GM12878 (cell line): Measurements from ENCODE around the gene BOD1L2.

Experiments
- BRCA1 ChIP-seq: IDR thresholded peaks from 2 replicates; pipeline ENCODE4 v1.6.1; 2011; ENCODE audit warnings: low read depth, low read length, improper control_type of control experiment
- CHD2 ChIP-seq: IDR thresholded peaks from 2 replicates; pipeline ENCODE4 v1.6.1; 2011; ENCODE audit warnings: low read depth, low read length, improper control_type of control experiment, borderline replicate concordance
- CHD4 ChIP-seq: fragments of 200-600 bp; sonication (generic); IDR thresholded peaks from 2 replicates; pipeline ENCODE4 v1.6.1; 2016; ENCODE audit warnings: mild to moderate bottlenecking
- CTCF ChIP-seq, 3 experiments: IDR thresholded peaks in 2 of 3; conservative IDR thresholded peaks in 1 of 3; 2 replicates each; pipeline ENCODE4 v1.5.1; 2011; ENCODE audit warnings: low read depth in 3 of 3, low read length in 3 of 3, mild to moderate bottlenecking in 3 of 3, control low read depth in 2 of 3, moderate library complexity in 2 of 3, inconsistent platforms in 1 of 3, mixed read lengths in 1 of 3; ENCODE audit not compliant: control insufficient read depth in 2 of 3, insufficient read depth in 1 of 3; ENCODE audit errors: extremely low read depth in 1 of 3
- EZH2 ChIP-seq: IDR thresholded peaks from 2 replicates; pipeline ENCODE4 v1.6.1; 2012; ENCODE audit warnings: low read depth, mild to moderate bottlenecking, control low read depth, inconsistent platforms, low read length, borderline replicate concordance; ENCODE audit not compliant: control insufficient read depth
- NBN ChIP-seq: fragments of 450-650 bp; IDR thresholded peaks from 2 replicates; pipeline ENCODE4 v1.6.1; 2016
- POLR2AphosphoS5 ChIP-seq: IDR thresholded peaks from 2 replicates; pipeline ENCODE4 v1.6.1; 2011; ENCODE audit warnings: mild to moderate bottlenecking, low read length, inconsistent platforms
- RAD21 ChIP-seq: IDR thresholded peaks from 2 replicates; pipeline ENCODE4 v1.6.1; 2011; ENCODE audit warnings: mild to moderate bottlenecking, low read depth, low read length, moderate library complexity; ENCODE audit not compliant: insufficient read depth
- REST ChIP-seq: IDR thresholded peaks from 2 replicates; pipeline ENCODE4 v1.6.1; 2012; ENCODE audit warnings: mild to moderate bottlenecking, low read depth, low read length
- SMAD5 ChIP-seq: IDR thresholded peaks from 2 replicates; pipeline ENCODE4 v1.6.1; 2016; ENCODE audit warnings: antibody characterized with exemption, low read depth
- SRF ChIP-seq, 2 experiments: IDR thresholded peaks; 2 replicates each; pipeline ENCODE4 v1.6.1; 2011; ENCODE audit warnings: low read depth in 2 of 2, low read length in 2 of 2, mild to moderate bottlenecking in 1 of 2, moderate library complexity in 1 of 2
- TARDBP ChIP-seq: IDR thresholded peaks from 2 replicates; pipeline ENCODE4 v1.6.1; 2016; ENCODE audit warnings: borderline replicate concordance
- YY1 ChIP-seq: IDR thresholded peaks from 2 replicates; pipeline ENCODE4 v1.6.1; 2011; ENCODE audit warnings: low read depth, mild to moderate bottlenecking, low read length

- TF ChIP-seq CHD2 (no peak), NBN (no peak), SRF (IDR thresholded peaks at IDR 0.05; ENCODE audit: low read depth in 2 of 2, low read length in 2 of 2) (no peak), YY1 (no peak), REST (no peak), POLR2AphosphoS5 (no peak), CTCF (IDR thresholded peaks at IDR 0.05 in 2 of 3, conservative IDR thresholded peaks at IDR 0.05 in 1 of 3; ENCODE audit: control insufficient read depth in 2 of 3, extremely low read depth in 1 of 3, insufficient read depth in 1 of 3, low read depth in 3 of 3, low read length in 3 of 3) (no peak), RAD21 (no peak), BRCA1 (no peak), EZH2 (no peak), CHD4 (no peak), SMAD5 (no peak), TARDBP (no peak)
These were observed 42.1 kb downstream of the BOD1L2 start for GRCh38 chr18:57188851-57189557.
